ENCODE data around the gene CYTH1.

- TF ChIP-seq GATA3 (IDR thresholded peaks at IDR 0.05; ENCODE audit: low read depth, low read length) (no peak), GATA2 (IDR thresholded peaks at IDR 0.05; ENCODE audit: low read depth, low read length) (no peak)
These were observed 135.0 kb downstream of the CYTH1 start for GRCh38 chr17:78647032-78647431.

All from SH-SY5Y (cell line).